Inflammatory macrophage (primary cell): ENCODE measurements around the gene PDLIM7.

ENCODE experiments used
- DNase-seq, 2 donors: peaks; one replicate each; pipeline ENCODE4 v3.0.0-alpha.2; 2020 to 2022

PDLIM7 gene

DNA sequence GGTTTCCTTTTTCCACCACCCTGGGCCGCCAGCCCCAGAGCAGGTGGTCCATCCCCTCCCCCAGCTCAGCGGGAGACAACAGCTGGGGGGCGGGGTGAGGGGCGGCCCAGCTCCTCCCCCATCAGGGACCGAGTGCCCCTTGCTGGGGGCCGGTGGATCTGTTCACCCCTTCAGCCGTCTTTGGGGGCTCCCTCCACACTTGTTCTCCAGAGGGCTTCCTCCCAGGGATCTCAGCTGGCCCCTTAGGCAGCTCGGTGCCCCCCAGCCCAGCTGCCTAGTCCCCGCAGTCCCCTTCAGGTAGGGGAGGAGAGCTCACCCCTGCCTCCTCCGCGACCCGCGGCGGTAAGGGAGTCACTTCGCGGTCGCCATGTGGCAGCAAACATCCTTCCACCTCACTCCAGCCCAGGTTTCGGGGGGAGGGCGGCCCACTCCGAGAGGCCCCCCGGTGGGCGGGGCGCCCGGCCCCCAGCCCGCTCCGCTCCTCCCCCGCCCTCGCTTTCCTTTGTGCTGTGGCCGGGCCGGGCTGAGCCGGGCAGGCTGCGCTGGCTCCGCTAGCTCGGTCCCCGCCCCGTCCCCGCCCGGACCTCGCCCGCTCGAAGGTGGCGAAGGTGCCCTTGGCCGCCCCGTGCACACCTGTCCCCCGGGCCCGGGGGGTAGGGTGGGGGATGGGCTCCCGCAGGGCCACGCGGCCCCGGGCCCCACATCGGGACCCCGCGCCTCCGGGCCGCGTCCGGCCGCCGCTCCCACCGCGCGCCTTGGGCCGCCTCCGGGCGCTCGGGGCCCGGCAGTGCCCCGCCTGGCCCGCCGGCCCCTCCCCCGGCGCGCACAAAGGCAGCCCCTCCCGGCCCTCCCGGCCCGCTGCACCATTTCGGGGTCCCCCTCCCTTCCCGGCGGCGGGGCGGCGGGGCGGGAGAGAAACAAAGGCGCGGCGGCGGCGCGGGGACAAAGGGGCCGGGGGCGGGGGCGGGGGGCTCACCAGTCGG lies 24.7 kb downstream of the PDLIM7 start:
- DNase-seq = no peak

GRCh38 chr5:177471610-177472356 lies 25.6 kb downstream of the PDLIM7 start:
- DNase-seq = no peak

DNA sequence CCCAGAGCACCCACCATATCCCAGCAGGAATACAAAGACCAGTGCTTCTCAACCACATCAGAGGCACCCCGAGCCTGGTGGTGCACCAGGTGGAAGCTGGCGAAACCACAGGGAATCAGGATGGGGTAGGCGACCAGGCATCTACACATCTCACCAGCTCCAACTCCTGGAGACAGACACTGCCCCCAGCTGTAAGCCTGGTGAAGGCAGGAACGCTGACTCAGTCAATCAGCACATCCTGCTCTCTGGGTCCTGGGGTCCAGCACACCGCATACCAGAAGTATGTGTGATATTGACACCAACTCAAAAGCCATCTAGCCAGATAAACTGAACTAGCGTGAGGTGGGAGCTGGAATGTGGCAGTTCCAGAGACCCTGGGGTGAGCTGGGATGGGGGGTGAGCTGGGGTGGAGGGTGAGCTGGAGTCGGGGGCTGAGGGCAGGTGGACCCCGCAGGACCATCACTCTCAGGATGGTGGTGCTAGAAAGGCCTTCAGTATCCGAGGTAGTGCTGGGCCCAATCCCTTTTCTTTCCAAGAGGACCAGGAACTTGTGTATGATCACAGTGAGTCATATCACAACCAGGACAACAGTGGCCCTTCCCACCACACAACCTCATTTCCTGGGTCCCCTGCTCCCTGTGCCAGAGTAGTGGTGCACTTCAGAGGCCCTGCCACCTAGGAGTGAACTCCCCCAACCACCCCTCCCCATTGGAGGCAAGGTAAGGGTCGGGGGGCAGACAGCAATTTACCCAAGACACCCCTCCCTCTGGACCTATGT lies 26.5 kb downstream of the PDLIM7 start:
- no peak for DNase-seq

DNA sequence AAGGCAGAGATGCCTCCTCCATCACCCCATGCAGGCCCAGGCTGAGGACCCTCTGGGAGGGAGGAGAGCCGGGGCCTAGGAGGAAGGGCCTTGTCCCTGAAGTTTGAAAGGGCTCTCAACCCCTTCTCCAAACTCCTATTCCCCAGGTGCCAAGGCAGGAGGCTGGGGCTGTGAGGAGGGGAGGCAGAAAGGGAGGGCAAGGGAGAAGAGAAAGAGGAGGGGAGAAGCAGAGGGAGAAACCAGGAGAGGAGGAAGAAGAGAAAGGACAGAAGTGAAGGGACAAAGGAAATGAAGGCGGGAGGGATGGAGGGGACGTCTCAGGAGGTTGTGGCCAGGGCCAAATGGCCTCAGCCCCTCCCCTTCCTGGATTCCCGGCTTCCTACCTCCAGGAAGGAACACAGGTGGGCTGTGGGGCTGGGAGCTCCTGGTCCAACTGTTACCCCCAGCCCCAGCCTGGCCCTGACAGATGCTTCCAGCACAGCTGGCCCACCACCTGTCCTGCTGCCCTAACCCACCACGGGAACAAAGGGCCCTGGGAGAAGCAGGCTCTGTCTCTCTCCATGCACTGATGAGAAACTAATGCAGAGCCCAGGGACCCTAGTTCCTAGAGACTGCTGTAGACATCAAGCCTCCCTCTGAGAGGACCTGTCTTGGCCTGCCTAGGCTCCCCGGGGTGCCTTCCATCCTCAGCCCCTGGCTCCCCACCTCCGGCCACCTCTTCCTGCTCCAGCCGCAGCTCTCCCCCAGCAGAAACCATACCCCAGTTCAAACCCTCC lies 27.5 kb downstream of the PDLIM7 start:
- DNase-seq = no peak

DNA sequence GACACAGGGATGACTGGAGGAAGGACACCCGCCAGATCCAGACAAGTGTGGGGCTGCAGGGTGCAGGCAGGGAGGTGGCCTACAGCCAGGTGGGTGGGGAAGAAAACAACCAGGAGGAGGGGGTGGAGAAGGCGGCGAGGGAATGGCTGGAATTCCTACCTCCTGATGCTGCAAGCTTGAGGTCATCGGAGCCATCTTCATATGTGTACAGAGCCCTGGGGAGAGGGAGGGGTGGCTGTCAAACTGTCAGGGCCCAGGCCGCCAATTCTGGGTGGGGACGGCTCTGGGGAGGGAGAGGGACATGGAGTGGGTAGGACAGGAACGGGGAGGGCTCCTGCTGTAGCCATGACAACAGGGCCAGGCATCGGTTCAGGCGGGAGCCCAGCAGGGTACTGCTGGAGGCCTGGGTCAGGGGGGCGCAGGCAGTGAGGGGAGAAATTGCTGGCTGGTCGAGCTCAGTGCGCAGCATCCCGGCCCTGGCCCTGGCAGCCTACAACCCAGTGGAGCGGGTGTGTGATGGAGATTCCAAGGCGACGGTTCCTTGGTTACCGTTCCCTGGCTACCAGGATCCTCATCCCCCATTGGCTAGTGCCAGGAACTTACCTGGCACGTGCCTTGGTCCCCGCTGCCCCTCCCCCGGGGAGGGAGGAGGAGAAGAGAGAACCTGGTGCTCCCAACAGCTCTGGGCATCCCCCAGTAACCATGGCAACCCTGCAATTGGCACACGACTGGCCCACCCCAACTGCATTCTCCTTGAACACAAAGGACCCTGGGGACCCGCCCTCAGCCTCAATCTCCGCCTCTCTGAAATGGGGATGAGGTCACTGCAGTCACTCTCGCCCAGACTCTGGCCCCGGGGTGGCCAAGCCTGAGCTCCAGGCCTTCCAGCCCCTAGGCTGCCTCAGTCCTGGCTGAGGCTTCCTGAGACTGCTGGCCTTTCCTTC lies 28.4 kb downstream of the PDLIM7 start:
- DNase-seq = no peak

DNA sequence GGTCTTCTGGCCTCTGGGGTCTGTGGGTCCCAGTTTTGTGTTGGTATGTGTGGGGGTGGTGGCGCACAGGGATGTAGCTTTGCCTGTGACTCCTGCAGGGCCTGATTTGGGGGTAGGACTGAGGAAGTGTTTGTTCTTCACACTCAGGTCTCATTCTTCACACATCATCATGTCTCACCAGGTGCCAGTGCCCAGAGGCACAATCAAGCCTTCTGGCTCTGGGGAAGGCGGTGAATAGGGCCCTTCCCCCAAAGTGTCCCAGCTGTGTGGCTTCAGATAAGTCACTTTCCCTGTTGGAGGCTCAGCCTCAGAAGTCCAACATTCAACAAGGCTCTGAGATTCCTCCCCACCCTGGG lies 29.1 kb downstream of the PDLIM7 start:
- no peak for DNase-seq

- no peak for DNase-seq
Observed at GRCh38 chr5:177467436-177467835, 30.0 kb downstream of the PDLIM7 start.

DNA sequence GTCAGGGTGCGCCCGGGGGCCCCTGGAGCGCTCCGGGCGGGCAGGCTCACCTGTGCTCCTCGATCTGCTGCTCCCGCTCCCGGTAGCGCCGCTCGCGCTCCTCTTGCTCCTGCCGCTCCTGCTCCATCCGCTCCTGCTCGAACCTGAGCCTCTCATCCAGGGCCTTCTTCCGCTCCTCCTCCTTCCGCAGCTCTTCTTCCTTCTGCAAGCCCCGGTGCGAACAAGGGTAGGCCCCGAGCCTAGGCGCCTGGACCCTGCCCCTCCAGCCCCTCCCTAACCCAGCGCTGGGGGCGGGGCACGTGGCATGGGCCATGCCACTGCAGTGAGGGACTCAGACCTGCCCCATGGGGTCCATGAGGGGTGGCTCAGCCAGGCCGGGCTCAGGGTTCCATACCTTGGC lies 30.5 kb downstream of the PDLIM7 start:
- DNase-seq = no peak

DNA sequence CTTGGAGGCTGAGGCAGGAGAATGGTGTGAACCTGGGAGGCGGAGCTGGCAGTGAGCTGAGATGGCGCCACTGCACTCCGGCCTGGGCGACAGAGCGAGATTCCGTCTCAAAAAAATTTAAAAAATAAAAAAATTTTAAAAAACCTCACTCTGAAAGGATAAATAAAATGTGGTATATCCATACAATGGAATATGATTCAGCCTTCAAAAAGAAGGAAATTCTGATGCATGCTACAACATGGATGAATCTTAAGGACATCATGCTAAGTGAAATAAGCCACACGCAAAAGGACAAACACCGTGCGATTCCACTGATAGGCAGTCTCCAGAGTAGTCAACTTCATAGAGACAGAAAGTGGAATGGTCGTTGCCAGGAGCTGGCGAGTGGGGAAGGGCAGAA lies 32.4 kb downstream of the PDLIM7 start:
- DNase-seq = no peak

DNA sequence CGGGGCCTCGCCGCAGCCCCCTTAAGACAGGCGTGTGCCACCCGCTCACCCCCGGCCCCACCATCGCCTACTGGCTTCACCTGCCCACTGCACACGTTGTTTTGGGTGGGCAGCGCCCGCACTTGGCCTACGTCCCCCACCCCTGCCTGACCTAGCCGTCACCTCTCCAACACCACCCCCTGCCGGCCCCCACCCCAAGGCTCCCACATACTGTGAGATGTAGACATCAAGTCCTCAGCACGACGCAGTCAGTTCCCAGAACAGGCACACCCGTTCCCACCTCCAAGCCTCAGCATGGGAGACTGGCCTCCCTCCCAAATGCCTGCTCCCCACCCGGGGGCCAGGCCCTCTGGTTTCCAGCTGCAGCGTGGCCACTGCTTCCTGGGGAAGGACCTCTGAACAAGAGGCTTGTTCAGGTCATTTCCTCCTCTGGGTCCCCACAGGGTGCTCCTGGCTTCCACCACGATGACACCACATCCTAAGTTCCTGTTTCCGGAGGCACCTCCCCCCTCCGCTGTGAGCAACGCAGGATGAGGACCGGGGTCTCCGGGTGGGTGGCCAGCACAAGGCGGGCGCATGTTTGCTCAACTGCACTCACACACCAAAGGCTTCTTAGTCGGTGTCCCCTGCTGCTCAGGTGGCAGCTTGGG lies 35.3 kb downstream of the PDLIM7 start:
- peak; percentile 73 to 85 for DNase-seq

DNA sequence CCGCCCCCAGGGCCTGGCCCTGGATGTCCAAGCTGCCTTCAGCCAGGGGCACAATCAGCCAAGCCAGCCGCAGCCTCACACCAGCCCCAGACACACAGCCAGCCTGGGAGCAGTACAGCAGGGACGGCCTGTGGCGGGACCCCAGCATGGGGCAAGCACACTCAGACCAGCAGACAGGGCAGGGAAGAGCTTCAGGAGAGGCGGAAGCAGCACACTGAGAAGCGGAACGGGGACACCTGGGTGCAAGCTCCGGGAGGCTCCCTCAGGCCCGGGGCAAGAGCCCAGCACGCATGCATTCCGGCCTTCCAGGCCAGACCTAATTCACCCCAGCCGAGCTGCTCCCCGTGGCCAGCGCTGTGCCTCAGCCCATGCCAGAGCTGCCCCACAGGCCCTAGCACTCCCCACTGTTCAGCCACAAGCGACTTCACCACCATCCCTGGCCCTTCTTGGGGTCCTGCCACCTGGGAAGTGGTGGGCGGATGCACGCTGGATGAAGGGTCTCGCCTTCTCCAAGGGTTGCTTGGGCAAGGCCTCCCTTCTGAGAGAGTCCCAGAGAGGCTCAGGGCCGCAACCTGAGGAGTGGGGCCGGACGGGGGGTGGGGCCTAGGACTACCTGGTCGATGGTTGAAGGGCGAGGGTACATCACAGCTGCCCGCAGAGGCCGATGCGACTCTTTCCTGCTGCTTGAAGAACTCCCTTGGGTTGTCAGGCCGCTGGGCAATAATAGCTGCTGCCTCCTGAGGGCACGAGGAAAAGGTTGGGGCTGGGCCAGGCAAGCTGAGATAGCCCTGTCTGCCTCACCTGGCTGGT lies 37.4 kb downstream of the PDLIM7 start:
- no peak for DNase-seq

DNA sequence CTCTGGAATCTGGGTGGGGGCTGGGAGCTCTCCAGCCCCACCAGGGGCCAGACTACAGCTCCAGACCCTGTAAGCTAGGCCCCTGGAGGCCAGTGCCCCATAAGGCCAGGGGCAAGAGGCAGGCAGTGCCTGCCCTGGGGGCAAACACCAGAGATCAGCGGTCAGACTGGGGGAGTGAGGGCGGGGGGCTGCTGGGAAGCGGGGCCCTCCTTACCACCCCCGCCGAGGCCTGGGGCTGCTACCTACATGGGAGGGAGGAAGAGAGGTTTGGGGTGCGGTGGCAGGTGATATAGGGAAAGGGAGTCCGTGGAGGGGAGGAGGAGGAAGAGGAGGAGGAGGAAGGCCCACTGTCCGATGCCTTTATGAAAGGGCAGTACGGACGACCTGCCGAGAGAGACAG lies 38.0 kb downstream of the PDLIM7 start:
- DNase-seq = no peak

- DNase-seq = no peak
Observed at GRCh38 chr5:177458912-177459350, 38.5 kb downstream of the PDLIM7 start.

GRCh38 chr5:177457852-177458681 lies 39.3 kb downstream of the PDLIM7 start:
- DNase-seq = no peak

- peak; percentile 95 to 96 for DNase-seq
Observed at GRCh38 chr5:177456976-177457851, 40.2 kb downstream of the PDLIM7 start.

GRCh38 chr5:177456591-177456964 lies 40.8 kb downstream of the PDLIM7 start:
- no peak for DNase-seq
